ENCODE results near the gene TMEM120B.

TMEM120B gene

GRCh38 chr12:121770388-121770787 lies 57.8 kb downstream of the TMEM120B start:
- H3K27ac ChIP-seq, result no peak overlapping the region
- TF ChIP-seq ZFX (IDR thresholded peaks at IDR 0.05) (no peak), CTCF (conservative IDR thresholded peaks at IDR 0.05) (no peak)

- TF ChIP-seq ZFX (IDR thresholded peaks at IDR 0.05) (no peak), CTCF (conservative IDR thresholded peaks at IDR 0.05) (no peak)
- no peak overlapping the region for H3K27ac ChIP-seq
These were observed 58.5 kb downstream of the TMEM120B start for GRCh38 chr12:121770813-121771625.

- H3K27ac ChIP-seq, result no peak overlapping the region
- peak; percentile 88 for TF ChIP-seq CTCF (conservative IDR thresholded peaks at IDR 0.05)
- no peak for TF ChIP-seq ZFX (IDR thresholded peaks at IDR 0.05)
These were observed 60.6 kb downstream of the TMEM120B start for GRCh38 chr12:121773011-121773777.

- no peak overlapping the region for H3K27ac ChIP-seq
- TF ChIP-seq ZFX (IDR thresholded peaks at IDR 0.05) (no peak), CTCF (conservative IDR thresholded peaks at IDR 0.05) (no peak)
These were observed 62.5 kb downstream of the TMEM120B start for GRCh38 chr12:121774968-121775474.

- TF ChIP-seq CTCF (conservative IDR thresholded peaks at IDR 0.05) (no peak), ZFX (IDR thresholded peaks at IDR 0.05) (no peak)
- H3K27ac ChIP-seq, result no peak overlapping the region
These were observed 62.9 kb downstream of the TMEM120B start for GRCh38 chr12:121775501-121775900.

GRCh38 chr12:121776190-121777098 lies 63.9 kb downstream of the TMEM120B start:
- H3K27ac ChIP-seq, result no peak overlapping the region
- TF ChIP-seq ZFX (IDR thresholded peaks at IDR 0.05) (no peak), CTCF (conservative IDR thresholded peaks at IDR 0.05) (peak; percentile 93)
